SK-N-SH treated with all-trans-retinoic acid at 6 μM for 48 hours (cell line): Measurements from ENCODE around the gene HNRNPUL1.
"Not testable (repeated sequence)": the region's sequence is repeated elsewhere in the genome, so short reads cannot be mapped to it uniquely, and the experiment has no call there.

Source experiments
- ATAC-seq: fragments of 200-7000 bp; cut with Tn5 transposase; 3 replicates; pipeline ENCODE4 v1.9.1; 2020; ENCODE audit warnings: mild to moderate bottlenecking, moderate library complexity
- BACH2 ChIP-seq: fragments of 250-450 bp; sonication (Bioruptor Pico); IDR thresholded peaks from 2 replicates; pipeline ENCODE4 v1.9.0; 2021; ENCODE audit warnings: mild to moderate bottlenecking, borderline replicate concordance
- CSDC2 ChIP-seq: fragments of 250-450 bp; sonication (Bioruptor Pico); IDR thresholded peaks from 2 replicates; pipeline ENCODE4 v1.5.0; 2020; ENCODE audit warnings: mild to moderate bottlenecking, moderate library complexity
- CSRNP3 ChIP-seq: fragments of 250-450 bp; sonication (Bioruptor Pico); IDR thresholded peaks from 2 replicates; pipeline ENCODE4 v1.5.1; 2021; ENCODE audit warnings: mild to moderate bottlenecking, moderate library complexity
- ESRRG ChIP-seq: fragments of 250-450 bp; sonication (Bioruptor Pico); IDR thresholded peaks from 2 replicates; pipeline ENCODE4 v1.6.1; 2021; ENCODE audit warnings: mild to moderate bottlenecking
- ISL1 ChIP-seq: fragments of 250-450 bp; sonication (Bioruptor Pico); IDR thresholded peaks from 2 replicates; pipeline ENCODE4 v2.1.2; 2022; ENCODE audit warnings: mild to moderate bottlenecking, moderate library complexity
- OSR1 ChIP-seq: fragments of 250-450 bp; sonication (Bioruptor Pico); IDR thresholded peaks from 2 replicates; pipeline ENCODE4 v1.8.0; 2022; ENCODE audit warnings: moderate library complexity, mild to moderate bottlenecking, inconsistent platforms
- PATZ1 ChIP-seq: fragments of 250-450 bp; sonication (Bioruptor Pico); IDR thresholded peaks from 2 replicates; pipeline ENCODE4 v1.8.0; 2020; ENCODE audit warnings: mild to moderate bottlenecking, moderate library complexity, borderline replicate concordance
- POU6F1 ChIP-seq: fragments of 250-450 bp; sonication (Bioruptor Pico); IDR thresholded peaks from 2 replicates; pipeline ENCODE4 v1.8.0; 2021; ENCODE audit warnings: low read depth, mild to moderate bottlenecking, moderate library complexity, borderline replicate concordance
- RARB ChIP-seq: fragments of 250-450 bp; sonication (Bioruptor Pico); IDR thresholded peaks from 2 replicates; pipeline ENCODE4 v1.8.0; 2021; ENCODE audit warnings: mild to moderate bottlenecking, moderate library complexity
- SNAI2 ChIP-seq: fragments of 250-450 bp; sonication (Bioruptor Pico); IDR thresholded peaks from 2 replicates; pipeline ENCODE4 v1.5.0; 2020; ENCODE audit warnings: mild to moderate bottlenecking, moderate library complexity
- TCF4 ChIP-seq: fragments of 250-450 bp; sonication (Bioruptor Pico); IDR thresholded peaks from 2 replicates; pipeline ENCODE4 v1.8.0; 2021; ENCODE audit warnings: mild to moderate bottlenecking, moderate library complexity, borderline replicate concordance
- TSHZ2 ChIP-seq: fragments of 250-450 bp; sonication (Bioruptor Pico); IDR thresholded peaks from 2 replicates; pipeline ENCODE4 v1.5.0; 2020; ENCODE audit warnings: mild to moderate bottlenecking, moderate library complexity
- ZFP3 ChIP-seq: fragments of 250-450 bp; sonication (Bioruptor Pico); IDR thresholded peaks from 2 replicates; pipeline ENCODE4 v1.5.0; 2020; ENCODE audit warnings: mild to moderate bottlenecking, moderate library complexity
- ZFP30 ChIP-seq: fragments of 450-650 bp; formaldehyde crosslinking; IDR thresholded peaks from 2 replicates; pipeline ENCODE4 v1.5.0; 2022; ENCODE audit warnings: mild to moderate bottlenecking, moderate library complexity
- ZNF565 ChIP-seq: fragments of 450-650 bp; formaldehyde crosslinking; conservative IDR thresholded peaks from 2 replicates; pipeline ENCODE4 v1.5.0; 2020; ENCODE audit warnings: low read depth, mild to moderate bottlenecking, moderate library complexity
- ZNF8 ChIP-seq: fragments of 450-650 bp; formaldehyde crosslinking; IDR thresholded peaks from 2 replicates; pipeline ENCODE4 v1.5.0; 2020; ENCODE audit warnings: mild to moderate bottlenecking, moderate library complexity

The HNRNPUL1 gene

GRCh38 chr19:41339936-41340335, 75.8 kb downstream of the HNRNPUL1 start:
- ATAC-seq = peak; percentile 53; the same call in 2 of the 3 replicates
- TF ChIP-seq OSR1 (peak; percentile 85; the same call in 1 of the 2 replicates), CSDC2 (CRISPR knock-in tag) (no peak), TCF4 (no peak)

GRCh38 chr19:41341669-41342490, 77.7 kb downstream of the HNRNPUL1 start:
- TF ChIP-seq POU6F1 (CRISPR knock-in tag) = no peak
- TF ChIP-seq, all 23 proteins: peak for 0
- no peak for ATAC-seq

- TF ChIP-seq ZNF8 (CRISPR knock-in tag) (no peak), TCF4 (no peak), POU6F1 (CRISPR knock-in tag) (no peak), ZFP3 (no peak), ZNF565 (no peak), ESRRG (CRISPR knock-in tag) (no peak), ZFP30 (CRISPR knock-in tag) (no peak), OSR1 (no peak), CSDC2 (CRISPR knock-in tag) (no peak), CSRNP3 (CRISPR knock-in tag) (no peak), RARB (CRISPR knock-in tag) (no peak), SNAI2 (CRISPR knock-in tag) (no peak), ISL1 (CRISPR knock-in tag) (no peak), TSHZ2 (CRISPR knock-in tag) (no peak), PATZ1 (CRISPR knock-in tag) (no peak), BACH2 (CRISPR knock-in tag) (no peak)
- ATAC-seq = no peak
Measured at GRCh38 chr19:41344162-41344561, 80.0 kb downstream of the HNRNPUL1 start.

GRCh38 chr19:41346916-41347315, 82.7 kb downstream of the HNRNPUL1 start:
- ATAC-seq = not testable (repeated sequence)
